HepG2 (cell line): ENCODE data around the gene CTDSP2. TPM values are rescaled to one million over a fixed set of nuclear protein-coding genes. Genes with fewer than 3 reads are reported as not detected.

Experiments
- ATAC-seq: fragments of 200-7000 bp; cut with Tn5 transposase; 3 replicates; pipeline ENCODE4 v1.9.1; 2020; ENCODE audit warnings: mild to moderate bottlenecking, moderate library complexity
- BruUV-seq: library from RNA; stranded (reverse); fragments of 400-500 nt; replicated peaks from 2 replicates; lab custom pipeline; 2021; lab: Mats Ljungman, UMichigan
- CTCF ChIA-PET: fragments of 300-600 bp; formaldehyde crosslinking; extraction: SDS; loops from one replicate; lab custom pipeline; 2021; ENCODE audit warnings: low total read pairs, inconsistent platforms, low intra/inter-chr PET ratio; lab: Yijun Ruan, JAX
- POLR2A ChIA-PET: fragments of 350-600 bp; sonication (Branson Sonifier 250); formaldehyde crosslinking; loops from one replicate; lab custom pipeline; 2020; ENCODE audit warnings: antibody characterized with exemption, inconsistent platforms; lab: Yijun Ruan, JAX
- DNase-seq: peaks from one replicate; pipeline ENCODE4 v3.0.0-alpha.2; 2015; ENCODE audit warnings: low spot score
- FAIRE-seq: peaks from 3 replicates; lab custom pipeline; 2011; peaks lifted over from hg19 to GRCh38; lab: Jason Lieb, UNC
- H2AFZ ChIP-seq: one replicate; pipeline ENCODE4 v1.6.1; 2011; ENCODE audit warnings: low read length, inconsistent platforms
- H3K27ac ChIP-seq: fragments of 300-600 bp; 3 replicates; pipeline ENCODE4 v1.8.0; 2011; ENCODE audit warnings: mixed run types, mild to moderate bottlenecking, mixed read lengths, low read length, inconsistent platforms; ENCODE audit not compliant: insufficient read depth; ENCODE audit errors: extremely low read length
- H3K27me3 ChIP-seq, 2 experiments: fragments of 200-600 bp in 1 of 2; 2 replicates in 1 of 2; 3 replicates in 1 of 2; pipeline versions ENCODE4 v1.6.0 to v1.8.0; 2011; ENCODE audit warnings: low read length in 2 of 2, mild to moderate bottlenecking in 2 of 2, moderate library complexity in 2 of 2, inconsistent platforms in 1 of 2; ENCODE audit not compliant: insufficient read depth in 2 of 2, control insufficient read depth in 1 of 2
- H3K36me3 ChIP-seq, 2 experiments: fragments of 200-600 bp in 1 of 2; replicated peaks in 1 of 2; 2 replicates in 1 of 2; 3 replicates in 1 of 2; pipeline versions ENCODE4 v1.5.1 to v1.8.0; 2011; ENCODE audit warnings: low read length in 2 of 2, inconsistent platforms in 1 of 2; ENCODE audit not compliant: insufficient read depth in 2 of 2, control insufficient read depth in 1 of 2
- H3K4me1 ChIP-seq: 2 replicates; pipeline ENCODE4 v1.5.1; 2012; ENCODE audit warnings: low read length, inconsistent platforms; ENCODE audit not compliant: insufficient read depth
- H3K4me2 ChIP-seq: 2 replicates; pipeline ENCODE4 v1.6.0; 2011; ENCODE audit warnings: low read depth, low read length, inconsistent platforms
- H3K4me3 ChIP-seq, 3 experiments: fragments of 200-600 bp in 1 of 3; sonication (generic), shearing (Covaris generic) in 1 of 3; replicated peaks in 1 of 3; 2 replicates each; pipeline ENCODE4 v1.5.1; 2011 to 2016; ENCODE audit warnings: low read length in 3 of 3, inconsistent platforms in 2 of 3, low read depth in 2 of 3, mild to moderate bottlenecking in 2 of 3, control low read depth in 1 of 3, mixed read lengths in 1 of 3; ENCODE audit not compliant: insufficient read depth in 1 of 3
- H3K79me2 ChIP-seq: one replicate; pipeline ENCODE4 v1.6.1; 2011; ENCODE audit warnings: low read length, inconsistent platforms; ENCODE audit not compliant: insufficient read depth
- H3K9ac ChIP-seq: 2 replicates; pipeline ENCODE4 v1.6.0; 2011; ENCODE audit warnings: mild to moderate bottlenecking, low read depth, low read length, inconsistent platforms; ENCODE audit not compliant: insufficient read depth
- H3K9me3 ChIP-seq: 2 replicates; pipeline ENCODE4 v1.5.1; 2012; ENCODE audit warnings: mild to moderate bottlenecking, low read length
- H4K20me1 ChIP-seq: 2 replicates; pipeline ENCODE4 v1.6.0; 2011; ENCODE audit warnings: inconsistent platforms, mild to moderate bottlenecking, low read length, moderate library complexity; ENCODE audit not compliant: insufficient read depth
- CBX5 ChIP-seq: sonication (generic); formaldehyde crosslinking; IDR thresholded peaks from 2 replicates; pipeline ENCODE4 v1.4.0; 2020; ENCODE audit warnings: missing genetic modification reagents, borderline replicate concordance
- HOMEZ ChIP-seq: IDR thresholded peaks from 2 replicates; pipeline ENCODE4 v1.6.1; 2016; ENCODE audit warnings: low read depth
- KLF13 ChIP-seq: sonication (generic); formaldehyde crosslinking; IDR thresholded peaks from 2 replicates; pipeline ENCODE4 v1.4.0; 2020; ENCODE audit warnings: mild to moderate bottlenecking, missing genetic modification reagents
- NR2F2 ChIP-seq: IDR thresholded peaks from 2 replicates; pipeline ENCODE4 v1.6.1; 2012; ENCODE audit warnings: low read depth, inconsistent platforms, borderline replicate concordance
- SOX13 ChIP-seq, 3 experiments: fragments of 450-650 bp in 1 of 3; sonication (generic) in 1 of 3; formaldehyde crosslinking in 1 of 3; IDR thresholded peaks in 2 of 3; conservative IDR thresholded peaks in 1 of 3; 2 replicates each; pipeline versions ENCODE4 v1.5.0 to v1.6.1; 2016 to 2020; ENCODE audit warnings: antibody characterized with exemption in 1 of 3, mild to moderate bottlenecking in 1 of 3, missing compliant biosample characterization in 1 of 3, missing genetic modification reagents in 1 of 3, moderate library complexity in 1 of 3
- SRSF9 ChIP-seq: fragments of 200-400 bp; formaldehyde crosslinking; IDR thresholded peaks from 2 replicates; pipeline ENCODE4 v1.6.1; 2018; ENCODE audit warnings: borderline replicate concordance, mild to moderate bottlenecking, low read depth, low read length; ENCODE audit not compliant: insufficient read depth, poor library complexity, severe bottlenecking
- ZNF296 ChIP-seq: sonication (generic); formaldehyde crosslinking; conservative IDR thresholded peaks from 2 replicates; pipeline ENCODE4 v1.5.0; 2020; ENCODE audit warnings: mild to moderate bottlenecking, missing genetic modification reagents
- ZNF674 ChIP-seq: sonication (generic); formaldehyde crosslinking; IDR thresholded peaks from 2 replicates; pipeline ENCODE4 v1.5.0; 2020; ENCODE audit warnings: low read depth, mild to moderate bottlenecking, missing genetic modification reagents
- ZNF816 ChIP-seq: sonication (generic); formaldehyde crosslinking; IDR thresholded peaks from 2 replicates; pipeline ENCODE4 v1.8.0; 2022; ENCODE audit warnings: missing genetic modification reagents, mild to moderate bottlenecking, borderline replicate concordance
- WGBS: methylation state at CpG from one replicate; pipeline ENCODE4 v1.1.6; 2017; ENCODE audit warnings: low lambda C conversion rate; 5-methylcytosine and 5-hydroxymethylcytosine counted together
- in situ Hi-C: cut with HindIII; loops from 2 replicates; pipeline ENCODE4 v1.10.0; 2017; ENCODE audit warnings: low pct_unique_long_range_greater_than_20kb; ENCODE audit not compliant: extremely low pct_ligation_motif_present
- intact Hi-C: fragments of 100-400 bp; cut with micrococcal nuclease; formaldehyde crosslinking; loops from one replicate; pipeline ENCODE4 v1.10.0; 2022; ENCODE audit not compliant: unreplicated experiment
- polyA plus RNA-seq, 8 experiments: library from polyadenylated mRNA; depleted of rRNA in 3 of 8; stranded (reverse) in 7 of 8; unstranded in 1 of 8; fragments of >200 nt; fragmentation: Illumina TruSeq in 4 of 8; extraction: Trizol in 4 of 8; gene quantifications; 2 replicates each; pipeline versions ENCODE4 v1.2.1 to v1.2.3, GENCODE V29; 2011 to 2016; ENCODE audit warnings: low read depth in 4 of 8, missing spikeins in 1 of 8, mixed read lengths in 1 of 8; ENCODE audit not compliant: insufficient read depth in 1 of 8
- total RNA-seq, 5 experiments: library from RNA; depleted of rRNA; stranded (reverse); fragments of >200 nt; fragmentation: Illumina TruSeq; extraction: Trizol; gene quantifications; 2 replicates each; pipeline ENCODE4 v1.2.3, GENCODE V29; 2016; ENCODE audit warnings: low read depth in 1 of 5
- TF ChIP-seq, protein P1 (sequence below): sonication (generic); formaldehyde crosslinking; conservative IDR thresholded peaks from 2 replicates; pipeline ENCODE4 v1.4.0; 2020; ENCODE audit warnings: missing genetic modification reagents
- TF ChIP-seq, protein P2 (sequence below): sonication (generic); formaldehyde crosslinking; IDR thresholded peaks from 2 replicates; pipeline ENCODE4 v1.8.1; 2023; ENCODE audit warnings: mild to moderate bottlenecking, missing genetic modification reagents, borderline replicate concordance
- TF ChIP-seq, protein P3 (sequence below): sonication (generic); formaldehyde crosslinking; IDR thresholded peaks from 2 replicates; pipeline ENCODE4 v1.4.0; 2020; ENCODE audit warnings: mild to moderate bottlenecking, missing genetic modification reagents

The CTDSP2 gene
- total and polyA plus RNA-seq, 2 of the 13 experiments (the other 11 are each of a cell fraction or from before 2014, with no cell fraction given), result 38.1 to 82.5 TPM

GRCh38 chr12:57845478-57846284 is 848 bp downstream of the CTDSP2 start:
- peak; percentile 90 for ATAC-seq
- 0% methylated on average over 17 of the region's 81 CpGs for WGBS
- H3K27me3 ChIP-seq, result peaks cover 0 to 18% of the 10 kb centered on the region in 2 experiments; a peak in 2 of 5 replicates
- intact Hi-C loops (loop anchor here (2.0 kb wide), 1 partner anchor 15 kb away; no protein-coding TSS in a partner anchor), in situ Hi-C loops (no loop called here)
- no peak overlapping the region for H2AFZ ChIP-seq
- peaks cover 55% of the 10 kb centered on the region for H3K4me1 ChIP-seq
- peak overlapping the region; percentile 95 for H3K9ac ChIP-seq
- peak overlapping the region; percentile 88 for H3K4me2 ChIP-seq
- H4K20me1 ChIP-seq, result peaks cover 50% of the 10 kb centered on the region
- peak; percentile 23 for FAIRE-seq
- CTCF ChIA-PET, result no interaction called here
- H3K36me3 ChIP-seq, result no peaks in the 10 kb centered on the region; a peak in 2 of 5 replicates
- H3K4me3 ChIP-seq, result peak overlapping the region; percentile 90 to 100 (median 99)
- POLR2A ChIA-PET, result interaction anchor here (0.6 to 5.6 kb wide), 16 partner anchors 8 to 1747 kb away, joined by 3 to 110 read pairs (median 4); partner anchors contain the start of genes ATP23, CDK4, EEF1AKMT3 and METTL1
- DNase-seq, result peak; percentile 90
- peak overlapping the region; percentile 99 for H3K27ac ChIP-seq
- peaks cover 53% of the 10 kb centered on the region for H3K79me2 ChIP-seq
- BruUV-seq, result TSS peak; percentile 78
- H3K9me3 ChIP-seq, result no peaks in the 10 kb centered on the region
- no peak; the same call in 1 of the 2 replicates for TF ChIP-seq ZNF296
- no peak for TF ChIP-seq KLF13 (CRISPR knock-in tag)
- TF ChIP-seq, protein P1, sequence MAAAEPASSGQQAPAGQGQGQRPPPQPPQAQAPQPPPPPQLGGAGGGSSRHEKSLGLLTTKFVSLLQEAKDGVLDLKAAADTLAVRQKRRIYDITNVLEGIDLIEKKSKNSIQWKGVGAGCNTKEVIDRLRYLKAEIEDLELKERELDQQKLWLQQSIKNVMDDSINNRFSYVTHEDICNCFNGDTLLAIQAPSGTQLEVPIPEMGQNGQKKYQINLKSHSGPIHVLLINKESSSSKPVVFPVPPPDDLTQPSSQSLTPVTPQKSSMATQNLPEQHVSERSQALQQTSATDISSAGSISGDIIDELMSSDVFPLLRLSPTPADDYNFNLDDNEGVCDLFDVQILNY, result peak; percentile 42; the same call in 1 of the 2 replicates
- 0 out of 2 replicates have a peak, but pooled peaks have one; percentile 23 for TF ChIP-seq ZNF674 (CRISPR knock-in tag)
- TF ChIP-seq HOMEZ (CRISPR knock-in tag), result peak; percentile 31; the same call in 1 of the 2 replicates
- TF ChIP-seq SOX13 (IDR thresholded peaks at IDR 0.05), result peak; percentile 19; the same call in 1 of the 2 replicates
- peak in 1 of 2 experiments; percentile 80; a peak in 2 of 4 replicates for TF ChIP-seq SOX13 (CRISPR knock-in tag; conservative IDR thresholded peaks at IDR 0.05 in 1 of 2, IDR thresholded peaks at IDR 0.05 in 1 of 2)
- TF ChIP-seq, protein P2, sequence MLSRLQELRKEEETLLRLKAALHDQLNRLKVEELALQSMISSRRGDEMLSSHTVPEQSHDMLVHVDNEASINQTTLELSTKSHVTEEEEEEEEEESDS (CRISPR knock-in tag), result peak; percentile 43; the same call in 1 of the 2 replicates
- TF ChIP-seq SRSF9, result no peak
- TF ChIP-seq CBX5 (CRISPR knock-in tag), result no peak
- TF ChIP-seq ZNF816, result peak; percentile 74; the same call in 1 of the 2 replicates
- TF ChIP-seq, protein P3, sequence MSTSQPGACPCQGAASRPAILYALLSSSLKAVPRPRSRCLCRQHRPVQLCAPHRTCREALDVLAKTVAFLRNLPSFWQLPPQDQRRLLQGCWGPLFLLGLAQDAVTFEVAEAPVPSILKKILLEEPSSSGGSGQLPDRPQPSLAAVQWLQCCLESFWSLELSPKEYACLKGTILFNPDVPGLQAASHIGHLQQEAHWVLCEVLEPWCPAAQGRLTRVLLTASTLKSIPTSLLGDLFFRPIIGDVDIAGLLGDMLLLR (CRISPR knock-in tag), result no peak
- no peak; the same call in 1 of the 2 replicates for TF ChIP-seq NR2F2
